ENCODE data around the gene MYLK4.

Gene MYLK4

GRCh38 chr6:2750832-2751231 lies at the start of gene MYLK4:
Gene MYLK4 (minus strand): TSS chr6:2750922. CDS start chr6:2749294, 1,628 bp downstream.
- no peak for DNase-seq (ENCODE audit: low read depth, low spot score)

- DNase-seq (ENCODE audit: low read depth, low spot score), result no peak
These were observed 49.3 kb upstream of the MYLK4 start for GRCh38 chr6:2799936-2800527.

GRCh38 chr6:2798586-2799134 lies 47.9 kb upstream of the MYLK4 start:
- no peak for DNase-seq (ENCODE audit: low read depth, low spot score)

- no peak for DNase-seq (ENCODE audit: low read depth, low spot score)
These were observed 46.9 kb upstream of the MYLK4 start for GRCh38 chr6:2797564-2798031.

- DNase-seq (ENCODE audit: low read depth, low spot score), result no peak
These were observed 46.1 kb upstream of the MYLK4 start for GRCh38 chr6:2796861-2797260.

GRCh38 chr6:2795956-2796355 lies 45.2 kb upstream of the MYLK4 start:
- DNase-seq (ENCODE audit: low read depth, low spot score), result no peak

- DNase-seq (ENCODE audit: low read depth, low spot score), result no peak
These were observed 44.4 kb upstream of the MYLK4 start for GRCh38 chr6:2795162-2795561.

- no peak for DNase-seq (ENCODE audit: low read depth, low spot score)
These were observed 43.5 kb upstream of the MYLK4 start for GRCh38 chr6:2794171-2794730.

- no peak for DNase-seq (ENCODE audit: low read depth, low spot score)
These were observed 42.9 kb upstream of the MYLK4 start for GRCh38 chr6:2793534-2794151.

- DNase-seq (ENCODE audit: low read depth, low spot score), result no peak
These were observed 41.8 kb upstream of the MYLK4 start for GRCh38 chr6:2792330-2793110.

- DNase-seq (ENCODE audit: low read depth, low spot score), result no peak
These were observed 40.8 kb upstream of the MYLK4 start for GRCh38 chr6:2791450-2791974.

GRCh38 chr6:2790588-2791449 lies 40.1 kb upstream of the MYLK4 start:
- DNase-seq (ENCODE audit: low read depth, low spot score), result peak; percentile 88

GRCh38 chr6:2786269-2786668 lies 35.5 kb upstream of the MYLK4 start:
- DNase-seq (ENCODE audit: low read depth, low spot score), result no peak

GRCh38 chr6:2784930-2785329 lies 34.2 kb upstream of the MYLK4 start:
- DNase-seq (ENCODE audit: low read depth, low spot score), result no peak

- peak; percentile 68 for DNase-seq (ENCODE audit: low read depth, low spot score)
These were observed 33.3 kb upstream of the MYLK4 start for GRCh38 chr6:2784061-2784460.

- no peak for DNase-seq (ENCODE audit: low read depth, low spot score)
These were observed 32.7 kb upstream of the MYLK4 start for GRCh38 chr6:2783188-2783963.

GRCh38 chr6:2782825-2783187 lies 32.1 kb upstream of the MYLK4 start:
- DNase-seq (ENCODE audit: low read depth, low spot score), result no peak

- DNase-seq (ENCODE audit: low read depth, low spot score), result no peak
These were observed 31.6 kb upstream of the MYLK4 start for GRCh38 chr6:2782356-2782708.

GRCh38 chr6:2781685-2782355 lies 31.1 kb upstream of the MYLK4 start:
- no peak for DNase-seq (ENCODE audit: low read depth, low spot score)

Data from astrocyte of the hippocampus (primary cell).